Measurements from ENCODE around the gene SPINK8. TPM values are rescaled to one million over a fixed set of nuclear protein-coding genes. Genes with fewer than 3 reads are reported as not detected.

SPINK8 gene
- total RNA-seq, 4 donors from 2014 or later, result not detected

DNA sequence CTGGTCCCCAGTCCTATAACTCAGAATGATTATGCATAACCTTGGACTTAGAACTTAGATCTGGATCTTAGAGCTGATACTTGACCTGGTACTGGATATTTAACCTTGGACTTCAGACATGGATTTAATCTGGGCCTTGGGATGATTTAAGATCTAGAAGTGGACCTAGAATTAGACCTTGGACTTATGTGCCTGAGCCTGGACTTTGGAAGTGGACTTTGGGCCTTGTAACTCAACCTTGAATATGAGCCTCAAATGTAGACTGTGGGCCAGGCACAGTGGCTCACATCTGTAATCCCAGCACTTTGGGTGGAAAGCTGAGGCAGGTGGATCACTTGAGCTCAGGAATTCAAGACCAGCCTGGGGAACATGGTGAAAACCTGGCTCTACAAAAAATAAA lies 46.4 kb downstream of the SPINK8 start:
- no peak for DNase-seq
- TF ChIP-seq, protein P1, sequence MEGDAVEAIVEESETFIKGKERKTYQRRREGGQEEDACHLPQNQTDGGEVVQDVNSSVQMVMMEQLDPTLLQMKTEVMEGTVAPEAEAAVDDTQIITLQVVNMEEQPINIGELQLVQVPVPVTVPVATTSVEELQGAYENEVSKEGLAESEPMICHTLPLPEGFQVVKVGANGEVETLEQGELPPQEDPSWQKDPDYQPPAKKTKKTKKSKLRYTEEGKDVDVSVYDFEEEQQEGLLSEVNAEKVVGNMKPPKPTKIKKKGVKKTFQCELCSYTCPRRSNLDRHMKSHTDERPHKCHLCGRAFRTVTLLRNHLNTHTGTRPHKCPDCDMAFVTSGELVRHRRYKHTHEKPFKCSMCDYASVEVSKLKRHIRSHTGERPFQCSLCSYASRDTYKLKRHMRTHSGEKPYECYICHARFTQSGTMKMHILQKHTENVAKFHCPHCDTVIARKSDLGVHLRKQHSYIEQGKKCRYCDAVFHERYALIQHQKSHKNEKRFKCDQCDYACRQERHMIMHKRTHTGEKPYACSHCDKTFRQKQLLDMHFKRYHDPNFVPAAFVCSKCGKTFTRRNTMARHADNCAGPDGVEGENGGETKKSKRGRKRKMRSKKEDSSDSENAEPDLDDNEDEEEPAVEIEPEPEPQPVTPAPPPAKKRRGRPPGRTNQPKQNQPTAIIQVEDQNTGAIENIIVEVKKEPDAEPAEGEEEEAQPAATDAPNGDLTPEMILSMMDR (IDR thresholded peaks at IDR 0.05), result no peak
- TF ChIP-seq POLR2A (IDR thresholded peaks at IDR 0.05), result no peak
- no peaks in the 10 kb centered on the region for H3K9me3 ChIP-seq
- H3K4me3 ChIP-seq, result no peak overlapping the region
- H3K4me1 ChIP-seq, result no peaks in the 10 kb centered on the region
- H3K36me3 ChIP-seq, result peaks cover 0 to 27% (median 0%) of the 10 kb centered on the region in 3 donors
- intact Hi-C loops (cut with DNase I), result loop anchor here (10.0 kb wide), 1 partner anchor 88 kb away; the partner anchor contains the start of gene FBXW12
- no peak overlapping the region for H3K27ac ChIP-seq
- H3K27me3 ChIP-seq, result no peaks in the 10 kb centered on the region

DNA sequence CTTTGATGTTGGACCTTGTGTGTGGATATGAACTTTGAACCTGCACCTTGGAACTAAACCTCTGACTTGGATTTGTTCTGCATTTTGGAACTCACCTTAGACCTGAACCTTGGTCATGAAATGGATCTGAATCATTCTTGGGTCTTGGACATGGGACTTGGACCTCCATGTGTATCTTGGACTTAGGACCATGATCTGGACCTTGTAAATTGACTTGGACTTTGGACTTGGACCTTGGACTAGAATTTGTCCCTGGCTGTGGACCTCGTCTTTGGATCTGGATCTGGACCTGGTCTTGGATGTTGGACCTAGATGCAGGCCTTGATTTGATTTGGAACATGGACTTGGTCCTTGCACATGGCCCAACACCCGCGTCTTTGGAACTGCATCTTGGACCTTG lies 47.2 kb downstream of the SPINK8 start:
- DNase-seq, result no peak
- H3K27me3 ChIP-seq, result no peaks in the 10 kb centered on the region
- H3K9me3 ChIP-seq, result no peaks in the 10 kb centered on the region
- H3K27ac ChIP-seq, result no peak overlapping the region
- WGBS, 2 donors, result 90 to 100% methylated on average over 3 of the region's 3 CpGs
- H3K36me3 ChIP-seq, result peaks cover 0 to 19% (median 0%) of the 10 kb centered on the region in 3 donors
- no peak overlapping the region for H3K4me3 ChIP-seq
- no peaks in the 10 kb centered on the region for H3K4me1 ChIP-seq
- intact Hi-C loops (cut with DNase I), result loop anchor here (10.0 kb wide), 1 partner anchor 88 kb away; the partner anchor contains the start of gene FBXW12
- TF ChIP-seq POLR2A (IDR thresholded peaks at IDR 0.05), result no peak
- TF ChIP-seq, protein P1 (IDR thresholded peaks at IDR 0.05), result no peak

DNA sequence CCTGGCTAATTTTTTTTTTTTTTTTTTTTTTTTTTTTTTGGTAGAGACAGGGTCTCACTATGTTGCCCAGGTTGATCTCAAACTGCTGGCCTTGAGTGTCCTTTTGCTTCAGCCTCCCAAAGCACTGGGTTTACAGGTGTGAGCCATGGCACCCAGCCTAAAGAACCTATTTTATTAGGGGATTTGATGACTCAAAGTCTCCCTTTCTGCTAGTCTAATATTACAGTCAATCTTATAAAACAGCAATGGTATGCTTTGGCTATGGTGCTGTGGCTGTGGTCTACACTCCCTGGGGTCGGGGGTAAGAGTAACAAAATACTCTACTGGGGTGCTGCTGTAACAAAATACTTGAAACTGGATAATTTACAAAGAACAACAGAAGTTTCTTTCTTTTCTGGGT lies 47.8 kb downstream of the SPINK8 start:
- intact Hi-C loops (cut with DNase I), result loop anchor here (10.0 kb wide), 1 partner anchor 89 kb away; the partner anchor contains the start of gene FBXW12
- no peak for DNase-seq
- no peak overlapping the region for H3K4me3 ChIP-seq
- peaks cover 0 to 13% (median 0%) of the 10 kb centered on the region in 3 donors for H3K36me3 ChIP-seq
- H3K27me3 ChIP-seq, result no peaks in the 10 kb centered on the region
- no peak for TF ChIP-seq POLR2A (IDR thresholded peaks at IDR 0.05)
- TF ChIP-seq, protein P1 (IDR thresholded peaks at IDR 0.05), result no peak
- WGBS, 2 donors, result 58 to 70% methylated on average over 1 of the region's 1 CpG
- no peaks in the 10 kb centered on the region for H3K4me1 ChIP-seq
- no peak overlapping the region for H3K27ac ChIP-seq
- no peaks in the 10 kb centered on the region for H3K9me3 ChIP-seq

DNA sequence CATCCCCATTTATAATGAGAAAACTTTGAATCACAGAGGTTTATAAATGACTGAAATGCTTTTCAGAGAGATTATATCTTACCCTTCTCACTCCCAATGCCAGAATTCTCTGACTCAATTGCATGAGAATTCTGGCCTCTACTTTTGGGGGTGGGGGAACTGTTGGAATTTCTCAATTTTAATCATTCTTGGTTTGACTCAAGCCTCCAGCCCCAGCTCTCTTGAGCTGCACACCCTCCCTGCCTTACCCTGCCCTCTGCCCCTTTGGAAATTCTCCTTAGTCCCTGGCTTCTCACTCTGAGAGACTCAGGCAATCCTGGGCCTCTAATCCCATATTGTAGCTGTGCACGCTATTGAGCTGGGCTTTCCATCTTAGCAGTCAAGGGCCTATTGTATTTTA lies 48.3 kb downstream of the SPINK8 start:
- no peak for DNase-seq
- no peaks in the 10 kb centered on the region for H3K4me1 ChIP-seq
- no peak overlapping the region for H3K27ac ChIP-seq
- intact Hi-C loops (cut with DNase I), result loop anchor here (10.0 kb wide), 1 partner anchor 90 kb away; the partner anchor contains the start of gene FBXW12
- no peak for TF ChIP-seq POLR2A (IDR thresholded peaks at IDR 0.05)
- TF ChIP-seq, protein P1 (IDR thresholded peaks at IDR 0.05), result no peak
- H3K9me3 ChIP-seq, result no peaks in the 10 kb centered on the region
- H3K4me3 ChIP-seq, result no peak overlapping the region
- H3K27me3 ChIP-seq, result no peaks in the 10 kb centered on the region
- WGBS, 2 donors, result 100% methylated on average over 1 of the region's 1 CpG
- H3K36me3 ChIP-seq, result peaks cover 0 to 11% (median 0%) of the 10 kb centered on the region in 3 donors

DNA sequence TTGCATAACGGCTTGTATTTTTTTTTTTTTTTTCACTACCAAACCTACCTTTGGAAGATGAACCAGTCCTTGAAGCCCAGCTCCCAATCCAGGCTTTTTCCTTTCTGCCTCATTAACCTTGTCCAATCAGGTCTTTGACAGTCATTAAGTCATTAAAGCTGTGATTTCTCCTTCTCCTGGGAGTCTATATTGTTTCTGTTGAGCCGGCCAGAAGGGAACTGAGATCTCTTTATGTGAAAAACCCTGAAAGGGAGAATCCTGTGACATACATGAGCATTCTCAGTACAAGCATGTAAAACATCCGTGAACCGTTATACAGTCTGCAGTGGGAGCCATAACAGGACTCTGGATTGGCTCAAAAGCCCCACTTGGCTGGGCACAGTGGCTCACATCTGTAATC lies 52.6 kb downstream of the SPINK8 start:
- Histone ChIP-seq H3K4me3 (no peak overlapping the region), H3K27ac (no peak overlapping the region), H3K27me3 (no peaks in the 10 kb centered on the region), H3K36me3 (no peaks in the 10 kb centered on the region), H3K4me1 (no peaks in the 10 kb centered on the region), H3K9me3 (no peaks in the 10 kb centered on the region)
- no peak for DNase-seq
- 82 to 84% methylated on average over 4 of the region's 4 CpGs for WGBS, 2 donors
- intact Hi-C loops (cut with DNase I), result loop anchor here (10.0 kb wide), 1 partner anchor 94 kb away; the partner anchor contains the start of gene FBXW12
- TF ChIP-seq, protein P1 (IDR thresholded peaks at IDR 0.05), result no peak
